Left forelimb (tissue), 1 donor: ENCODE results near the gene DDX42.

Experiments used
- DNase-seq: peaks from one replicate; pipeline ENCODE4 v3.0.0-alpha.2; 2018; ENCODE audit warnings: low spot score

The DDX42 gene, protein sequence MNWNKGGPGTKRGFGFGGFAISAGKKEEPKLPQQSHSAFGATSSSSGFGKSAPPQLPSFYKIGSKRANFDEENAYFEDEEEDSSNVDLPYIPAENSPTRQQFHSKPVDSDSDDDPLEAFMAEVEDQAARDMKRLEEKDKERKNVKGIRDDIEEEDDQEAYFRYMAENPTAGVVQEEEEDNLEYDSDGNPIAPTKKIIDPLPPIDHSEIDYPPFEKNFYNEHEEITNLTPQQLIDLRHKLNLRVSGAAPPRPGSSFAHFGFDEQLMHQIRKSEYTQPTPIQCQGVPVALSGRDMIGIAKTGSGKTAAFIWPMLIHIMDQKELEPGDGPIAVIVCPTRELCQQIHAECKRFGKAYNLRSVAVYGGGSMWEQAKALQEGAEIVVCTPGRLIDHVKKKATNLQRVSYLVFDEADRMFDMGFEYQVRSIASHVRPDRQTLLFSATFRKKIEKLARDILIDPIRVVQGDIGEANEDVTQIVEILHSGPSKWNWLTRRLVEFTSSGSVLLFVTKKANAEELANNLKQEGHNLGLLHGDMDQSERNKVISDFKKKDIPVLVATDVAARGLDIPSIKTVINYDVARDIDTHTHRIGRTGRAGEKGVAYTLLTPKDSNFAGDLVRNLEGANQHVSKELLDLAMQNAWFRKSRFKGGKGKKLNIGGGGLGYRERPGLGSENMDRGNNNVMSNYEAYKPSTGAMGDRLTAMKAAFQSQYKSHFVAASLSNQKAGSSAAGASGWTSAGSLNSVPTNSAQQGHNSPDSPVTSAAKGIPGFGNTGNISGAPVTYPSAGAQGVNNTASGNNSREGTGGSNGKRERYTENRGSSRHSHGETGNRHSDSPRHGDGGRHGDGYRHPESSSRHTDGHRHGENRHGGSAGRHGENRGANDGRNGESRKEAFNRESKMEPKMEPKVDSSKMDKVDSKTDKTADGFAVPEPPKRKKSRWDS

DNA sequence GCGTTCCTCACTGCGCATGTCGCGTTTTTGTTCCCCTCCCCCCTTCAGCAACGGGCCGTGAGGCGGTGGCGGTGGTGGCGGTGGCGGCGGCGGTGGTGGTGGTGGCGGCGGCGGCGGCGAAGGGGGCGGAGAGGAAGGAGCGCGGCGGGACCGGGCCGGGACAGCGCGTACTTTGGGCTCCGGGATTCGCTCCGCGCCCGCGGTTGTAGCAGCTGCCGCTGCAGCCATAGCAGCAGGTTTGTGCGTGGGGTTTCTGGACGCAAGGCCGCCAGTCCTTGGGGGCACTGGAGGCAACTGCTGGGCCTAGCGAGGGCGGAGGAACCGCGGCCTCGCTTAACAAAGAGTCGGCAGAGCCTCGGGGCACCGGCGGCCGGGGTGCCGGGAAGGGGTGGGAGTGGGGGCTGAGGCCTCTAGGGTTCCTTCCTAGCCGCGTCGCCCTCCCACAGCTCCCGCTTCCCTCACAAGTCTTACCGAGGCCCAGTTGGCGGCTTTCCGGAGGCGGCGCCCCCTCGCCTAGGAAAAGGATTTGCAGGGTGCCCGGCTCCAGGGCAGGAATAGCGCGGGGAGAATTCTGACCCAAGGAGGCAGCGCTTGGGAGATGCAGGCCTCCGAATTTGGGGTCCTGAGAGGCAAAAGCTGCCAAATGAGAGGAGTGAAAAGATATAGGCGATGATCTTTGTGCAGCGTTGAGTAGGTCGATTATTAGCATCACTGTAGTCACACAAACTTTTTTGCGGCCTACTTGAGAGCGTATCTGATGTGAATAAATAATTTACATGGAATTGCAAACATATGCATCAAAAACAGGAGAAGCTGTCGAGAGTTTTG is at the start of gene DDX42:
Gene DDX42 (plus strand): TSS at position 30 of the 828 bp plus-strand sequence. CDS start 12,880 bp downstream, outside the sequence.
- no peak for DNase-seq

DNA sequence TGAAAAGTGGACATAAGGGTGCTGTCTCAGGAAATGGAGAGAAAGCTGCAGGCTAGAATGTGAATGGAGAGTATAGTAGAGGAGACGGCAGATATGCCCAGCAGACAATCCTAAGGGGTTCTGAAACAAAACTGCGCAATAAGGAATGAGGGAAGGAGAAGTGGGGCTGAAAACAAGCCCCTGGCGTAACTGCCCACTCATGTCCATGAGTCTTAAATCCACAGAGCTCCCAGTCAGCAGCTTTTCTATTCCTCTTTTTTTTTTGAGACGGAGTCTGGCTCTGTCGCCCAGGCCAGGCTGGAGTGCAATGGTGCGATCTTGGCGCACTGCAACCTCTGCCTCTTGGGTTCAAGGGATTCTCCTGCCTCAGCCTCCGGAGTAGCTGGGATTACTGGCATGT is 38.3 kb upstream of the DDX42 start:
- DNase-seq = no peak

DNA sequence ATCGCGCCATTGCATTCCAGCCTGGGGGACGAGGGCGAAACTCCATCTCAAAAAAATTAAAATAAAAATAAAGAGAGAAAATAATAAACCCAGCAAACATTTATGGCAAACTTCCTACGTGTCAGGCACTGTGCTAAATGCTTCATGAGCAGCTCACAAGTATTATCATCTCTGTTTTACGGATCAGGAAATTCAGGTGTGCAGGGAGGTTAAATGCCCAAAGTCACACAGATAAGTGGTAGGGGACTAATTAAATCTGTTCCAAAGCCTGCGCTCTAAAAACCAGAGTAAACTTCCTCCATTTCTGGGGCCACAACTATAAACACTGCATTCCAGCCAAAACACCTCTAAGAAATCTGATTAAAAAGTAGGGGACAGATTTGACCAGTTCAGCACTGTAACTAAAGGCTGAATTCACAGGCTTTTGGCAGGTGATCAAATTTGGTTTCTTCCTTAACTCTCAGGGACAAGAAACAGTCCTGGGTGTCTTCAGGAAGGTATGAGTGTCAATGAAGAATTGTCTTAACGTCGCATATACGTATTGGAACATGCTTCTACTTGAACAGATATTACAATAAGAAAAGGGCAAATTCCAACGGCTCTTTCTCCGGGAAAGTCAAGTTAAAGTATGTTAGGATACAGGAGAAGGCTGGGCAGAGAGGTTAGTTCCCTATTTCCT is 33.4 kb upstream of the DDX42 start:
- no peak for DNase-seq

DNA sequence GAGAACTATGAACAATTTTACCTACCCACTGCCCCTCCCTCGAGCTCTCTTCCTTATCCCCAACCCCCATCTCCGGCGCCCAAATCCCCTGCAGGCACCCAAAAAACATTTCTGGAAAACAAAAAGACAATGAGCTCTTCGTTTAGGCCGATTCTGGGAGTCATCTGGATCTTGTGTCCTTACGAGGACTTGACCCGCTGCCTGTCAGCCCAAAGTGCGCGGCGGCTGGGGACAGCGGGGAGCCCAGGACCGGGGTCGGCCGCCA is 32.9 kb upstream of the DDX42 start:
- no peak for DNase-seq

DNA sequence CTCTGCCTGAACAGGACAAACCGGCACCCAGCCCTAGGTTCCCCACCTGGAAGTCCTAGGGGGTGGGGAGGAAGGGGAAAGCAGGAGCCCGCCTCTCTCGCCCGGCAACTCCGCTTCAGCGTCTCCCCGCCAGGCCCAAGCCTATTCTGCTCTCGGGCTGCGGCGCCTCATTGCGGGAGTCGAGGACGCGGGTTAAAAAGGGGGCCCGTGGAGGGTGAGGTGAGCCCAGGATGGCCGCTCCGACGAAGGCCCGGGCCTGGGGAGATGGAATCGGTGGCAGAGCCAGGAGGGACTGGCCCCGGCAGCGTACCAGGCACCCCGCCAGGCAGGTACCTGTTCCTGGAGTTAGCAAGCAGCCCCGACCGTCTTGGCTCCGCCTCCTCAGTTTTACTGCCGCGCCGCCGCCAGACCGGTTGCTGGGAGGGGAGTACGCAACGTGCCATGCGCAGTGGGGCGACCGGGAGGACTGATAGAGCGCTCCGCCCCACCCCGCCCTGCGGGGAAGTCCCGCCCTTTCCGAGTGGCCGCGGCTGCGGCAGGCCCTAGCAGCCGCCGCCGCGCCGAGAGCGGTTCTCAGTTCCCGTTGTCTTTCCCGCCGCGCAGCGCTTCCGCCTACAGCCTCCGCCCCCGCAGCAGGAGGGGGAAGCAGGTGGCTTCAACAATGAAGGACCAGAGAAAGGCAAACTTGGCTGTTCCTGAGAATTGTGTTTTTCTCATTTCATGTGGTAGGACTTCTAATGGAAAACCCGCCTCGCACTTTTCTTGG is 32.4 kb upstream of the DDX42 start, which contains the start of gene STRADA:
Gene STRADA (minus strand): TSS at position 392 of the 766 bp plus-strand sequence. CDS start 13,430 bp downstream, outside the sequence.
- peak; percentile 97 for DNase-seq

DNA sequence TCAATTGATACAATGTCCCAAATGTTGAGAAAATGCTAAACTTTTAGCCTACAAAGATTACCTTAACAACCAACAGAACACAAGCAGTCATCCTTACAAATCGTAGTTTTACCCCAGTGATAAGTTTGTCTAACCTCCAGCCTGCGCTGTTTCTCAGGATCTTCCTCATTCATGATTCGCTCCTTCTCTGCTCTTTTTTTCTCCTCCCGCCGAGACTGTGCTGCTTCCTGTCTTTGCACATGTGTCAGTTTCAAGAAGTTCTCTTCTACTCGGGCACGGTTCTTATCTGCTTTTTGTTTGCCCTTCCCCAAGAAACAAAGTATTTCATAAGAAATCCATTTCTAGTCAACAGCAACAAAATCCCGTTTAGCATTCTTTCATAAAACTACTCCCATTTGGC is 22.2 kb upstream of the DDX42 start:
- DNase-seq = no peak

DNA sequence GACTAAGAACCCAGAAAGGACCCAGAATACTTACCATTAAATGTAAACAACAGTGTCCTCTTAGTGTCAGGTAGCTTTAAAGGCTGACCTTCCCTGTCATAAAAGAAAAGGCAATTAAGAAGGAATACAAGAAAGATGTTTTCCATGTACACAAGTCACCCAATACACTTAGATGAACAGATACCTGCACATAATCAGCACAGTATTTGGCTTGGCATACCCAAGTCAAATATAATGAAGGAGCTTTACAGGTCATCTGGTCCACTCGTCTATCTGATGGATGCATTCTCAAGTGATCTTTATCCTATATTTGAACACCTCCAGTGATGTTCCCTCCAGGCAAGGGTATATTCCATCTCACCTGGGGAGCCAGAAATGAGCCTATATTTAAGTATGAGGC is 21.3 kb upstream of the DDX42 start:
- DNase-seq = no peak

DNA sequence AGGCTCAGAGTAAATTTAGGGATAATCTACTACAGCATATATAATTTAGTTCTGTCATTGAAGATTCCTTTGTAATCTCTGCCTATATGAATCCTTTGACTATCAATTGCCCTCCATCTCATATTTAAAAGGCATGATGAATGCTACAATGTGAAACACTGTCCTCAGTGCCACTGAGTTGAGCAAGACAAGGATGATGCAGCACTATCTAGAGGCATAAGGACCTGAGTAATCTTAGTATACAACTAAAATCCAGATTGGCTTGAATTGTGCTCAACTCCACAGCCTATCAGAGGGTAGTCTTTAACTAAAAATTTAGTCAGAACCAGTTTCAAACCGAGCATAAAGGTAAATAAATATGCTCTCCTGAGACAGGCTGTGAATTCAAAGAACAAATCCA is 20.8 kb upstream of the DDX42 start:
- no peak for DNase-seq

DNA sequence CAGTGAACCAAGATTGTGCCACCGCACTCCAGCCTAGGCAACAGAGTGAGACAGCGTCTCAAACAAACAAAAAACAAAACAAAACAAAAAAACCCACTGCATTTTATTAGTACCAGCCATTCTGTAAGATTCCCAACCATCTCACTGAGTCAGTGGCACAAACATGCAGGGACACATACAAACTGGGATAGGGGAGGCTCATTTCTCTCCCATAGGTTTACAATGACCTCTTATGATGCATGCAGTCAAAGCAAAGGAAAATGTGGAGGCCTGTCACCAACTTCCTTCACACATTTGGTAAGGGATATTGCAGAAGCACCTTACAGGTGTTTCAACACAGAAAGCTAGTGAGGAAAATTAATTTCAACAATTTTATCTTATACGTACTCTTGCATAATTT is 19.9 kb upstream of the DDX42 start:
- no peak for DNase-seq

DNA sequence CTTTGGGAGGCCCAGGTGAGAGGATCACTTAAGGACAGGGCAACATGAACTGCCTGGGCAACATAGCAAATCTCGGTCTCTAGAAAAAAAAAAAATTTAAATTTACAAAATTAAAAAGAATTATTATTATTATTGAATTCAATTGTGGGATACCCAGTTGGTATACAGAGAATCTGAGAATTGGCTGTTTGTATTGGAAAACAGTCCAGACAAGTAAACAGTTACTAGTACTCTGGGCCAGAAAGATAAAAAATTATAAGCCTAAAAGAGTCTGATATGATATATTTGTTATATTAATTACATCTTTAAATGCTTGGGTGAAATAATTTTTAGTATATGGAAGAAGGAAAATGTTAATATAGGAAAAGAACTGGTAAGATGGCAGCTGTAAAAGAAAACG is 15.5 kb upstream of the DDX42 start:
- DNase-seq = no peak

DNA sequence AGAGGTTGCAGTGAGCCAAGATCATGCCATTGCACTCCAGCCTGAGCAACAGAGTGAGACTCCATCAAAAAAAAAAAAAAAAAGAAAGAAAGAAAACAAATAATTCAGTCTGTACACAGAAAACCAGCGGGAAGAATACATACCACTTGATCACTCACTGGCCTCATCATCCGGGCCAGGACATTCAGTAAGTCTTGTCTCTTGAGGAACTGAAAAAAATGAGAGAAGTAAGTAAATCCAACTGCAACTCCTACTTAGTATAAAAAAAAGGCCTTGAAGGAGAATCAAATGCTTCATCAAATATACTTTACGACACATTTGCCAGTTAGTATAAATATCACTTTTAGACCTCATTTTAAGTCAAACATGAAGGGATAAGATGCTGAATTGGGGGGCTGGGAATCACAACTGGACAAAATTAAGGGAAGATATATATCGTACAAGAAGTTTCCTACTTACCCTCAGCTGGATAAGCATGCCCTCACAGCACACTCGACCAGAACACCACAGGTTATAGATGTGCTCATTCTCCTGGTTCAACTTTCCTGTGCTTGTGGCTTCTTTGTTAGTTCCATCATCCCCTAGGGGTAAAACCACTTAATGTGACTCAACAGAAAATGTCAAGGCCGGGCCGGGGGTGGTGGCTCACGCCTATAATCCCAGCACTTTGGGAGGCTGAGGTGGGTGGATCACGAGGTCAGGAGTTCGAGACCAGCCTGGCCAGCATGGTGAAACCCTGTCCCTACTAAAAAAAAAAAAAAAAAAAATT is 13.0 kb upstream of the DDX42 start:
- DNase-seq = no peak

DNA sequence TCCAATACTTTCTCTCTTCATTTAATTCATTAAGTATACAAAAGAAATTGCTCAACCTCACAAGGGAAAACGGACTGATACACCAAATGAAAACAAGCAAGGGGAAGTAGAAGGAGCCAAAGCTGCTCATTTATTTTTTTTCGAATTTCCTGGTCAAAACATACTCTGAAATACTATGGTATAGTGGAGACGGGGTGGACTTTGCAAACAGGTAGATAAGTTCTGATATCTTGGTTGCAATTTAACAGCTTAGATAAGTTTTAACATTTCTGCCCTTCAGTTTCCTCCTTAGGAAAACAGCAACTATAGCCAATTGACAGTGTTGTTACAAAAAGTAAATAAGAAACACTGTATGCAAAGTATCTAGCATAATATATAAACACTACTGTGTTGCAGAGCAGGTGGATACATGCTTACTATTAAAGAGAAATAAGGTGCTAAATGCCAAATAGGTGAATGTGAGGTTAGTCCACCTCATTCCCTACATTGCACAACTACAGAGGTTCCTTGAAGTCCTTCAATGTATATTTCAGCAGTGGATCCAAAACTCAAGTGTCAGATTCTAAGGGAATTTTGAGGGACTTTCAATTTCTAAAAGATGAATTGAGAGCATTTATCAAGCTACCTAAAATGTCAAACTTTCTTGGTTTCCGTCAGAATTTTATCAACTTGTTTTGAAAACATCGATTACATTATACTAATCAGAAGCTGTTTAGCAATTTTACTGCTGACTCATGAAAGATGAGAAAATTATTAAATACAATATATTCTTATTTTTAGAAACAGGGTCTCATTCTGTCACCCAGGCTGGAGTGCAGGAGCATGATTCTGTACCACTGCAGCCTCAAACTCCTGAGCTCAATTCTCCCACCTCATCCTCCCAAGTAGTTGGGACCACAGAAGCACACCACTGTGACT is 11.6 kb upstream of the DDX42 start:
- DNase-seq = no peak

DNA sequence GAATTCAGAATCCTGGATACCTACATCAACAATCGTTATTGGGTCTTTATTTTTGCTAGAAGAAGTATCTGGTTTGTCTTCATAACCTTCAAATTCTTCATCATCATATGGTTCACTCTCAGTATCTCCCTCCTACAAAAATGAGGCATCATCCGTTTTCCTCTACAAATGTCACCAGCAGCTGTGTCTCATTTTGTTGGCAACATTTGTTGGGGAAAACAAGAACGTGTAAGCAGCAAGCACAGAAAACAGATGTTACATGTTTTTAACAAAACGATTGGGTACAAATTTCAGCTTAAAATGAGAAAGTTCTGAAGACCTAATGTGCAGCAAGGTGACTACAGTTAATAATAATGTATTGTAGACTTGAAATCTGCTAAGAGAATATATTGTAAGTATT is 9.3 kb upstream of the DDX42 start:
- DNase-seq = no peak

DNA sequence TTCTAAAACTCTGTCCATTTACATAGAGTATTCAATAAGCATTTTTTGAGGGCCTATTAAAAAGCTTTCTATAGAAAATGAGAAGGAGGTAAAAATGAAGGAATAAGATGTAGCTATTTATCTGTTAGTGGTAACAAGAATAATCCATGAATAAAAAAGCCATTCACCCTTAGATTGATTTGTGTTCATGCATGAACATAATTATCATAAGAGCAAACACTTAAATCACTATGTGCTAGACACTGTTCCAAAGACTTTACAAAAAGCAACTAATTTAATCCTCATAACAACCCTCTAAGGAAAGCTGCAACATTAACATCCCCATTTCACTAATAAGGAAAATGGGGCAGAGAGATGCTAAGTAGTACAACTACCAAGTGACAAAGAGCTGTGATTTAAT is 7.2 kb upstream of the DDX42 start:
- no peak for DNase-seq

DNA sequence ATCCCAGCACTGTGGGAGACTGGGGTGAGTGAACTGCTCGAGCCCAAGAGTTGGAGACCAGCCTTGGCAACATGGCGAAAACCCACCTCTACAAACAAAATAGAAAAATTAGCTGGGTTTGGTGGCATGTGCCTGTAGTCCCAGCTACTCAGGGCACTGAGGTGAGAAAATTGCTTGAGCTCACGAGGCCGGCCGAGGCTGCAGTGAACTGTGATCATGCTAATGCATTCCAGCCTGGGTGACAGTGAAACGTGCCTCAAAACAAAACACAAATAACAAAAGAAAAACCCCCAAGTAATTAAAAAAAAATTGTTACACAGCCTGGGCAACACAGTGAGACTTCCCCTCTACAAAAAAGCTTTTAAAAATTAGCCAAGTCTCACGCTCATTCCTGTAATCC is 5.5 kb upstream of the DDX42 start:
- DNase-seq = no peak

DNA sequence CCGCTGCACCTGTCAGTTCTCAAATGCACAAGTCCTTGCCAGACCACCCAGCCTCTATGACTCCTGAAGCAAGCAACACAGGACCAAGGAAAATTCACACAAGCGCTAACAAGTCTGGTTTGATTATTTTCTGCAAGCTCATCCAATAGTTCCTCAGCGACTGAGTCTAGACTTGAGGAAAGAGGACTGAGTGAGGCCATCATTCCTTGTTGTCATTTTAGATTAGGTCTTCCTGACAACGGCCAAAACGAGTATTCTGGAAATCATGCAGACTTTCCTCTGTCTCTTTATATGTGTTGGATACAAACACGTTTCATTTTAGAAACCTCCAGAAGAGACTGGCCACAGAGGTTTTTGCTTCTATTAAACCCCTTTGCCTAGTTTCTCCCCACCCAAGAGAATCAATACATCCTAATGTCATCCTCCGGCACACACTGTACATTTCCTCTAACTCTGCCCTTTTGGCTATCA is 1.1 kb upstream of the DDX42 start:
- DNase-seq = no peak

DNA sequence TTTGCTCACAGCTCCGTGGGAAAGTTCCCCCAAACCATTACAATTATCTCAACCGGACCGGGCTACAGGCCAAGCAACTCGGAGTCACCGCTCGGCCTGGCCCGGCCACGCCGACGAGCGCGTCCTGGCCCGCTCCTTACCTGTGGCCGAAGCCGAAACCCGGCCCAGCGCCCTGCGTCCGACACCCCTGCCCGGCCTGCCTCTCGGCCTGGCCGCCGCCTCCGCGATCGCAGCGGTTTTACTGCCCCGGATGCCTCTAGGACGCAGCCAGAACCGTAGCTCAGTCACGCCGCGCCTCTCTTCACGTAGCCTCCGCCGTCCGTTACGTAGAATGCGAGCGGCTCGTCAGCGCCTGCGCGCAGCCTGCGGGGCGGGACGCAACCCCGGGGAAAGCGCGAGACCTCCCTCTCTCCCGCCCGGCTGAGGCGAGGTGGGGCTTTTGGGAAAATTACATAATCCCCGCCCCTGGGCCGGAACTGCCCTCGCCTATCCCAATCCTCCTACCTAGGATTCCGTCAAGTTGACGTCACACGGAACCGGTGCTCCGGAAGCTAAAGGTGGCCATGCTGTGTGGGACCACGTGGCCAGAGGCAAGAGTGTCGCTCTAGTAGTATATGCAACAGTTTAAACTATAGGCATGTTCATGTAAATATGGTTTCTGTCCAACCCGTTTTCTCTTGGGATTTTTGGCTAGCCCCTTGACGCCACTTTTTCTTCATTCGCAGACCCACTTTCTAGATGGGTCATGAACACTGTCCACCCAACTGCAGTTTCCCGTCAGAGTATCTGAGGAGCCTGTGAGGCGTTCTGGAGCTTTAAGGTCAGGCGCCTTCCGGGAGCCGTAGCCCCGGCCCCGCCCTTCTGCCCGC is 464 bp upstream of the DDX42 start, which contains the start of gene CCDC47:
Gene CCDC47 (minus strand): TSS at position 326 of the 869 bp plus-strand sequence. CDS start 7,422 bp downstream, outside the sequence.
- DNase-seq = peak; percentile 99

DNA sequence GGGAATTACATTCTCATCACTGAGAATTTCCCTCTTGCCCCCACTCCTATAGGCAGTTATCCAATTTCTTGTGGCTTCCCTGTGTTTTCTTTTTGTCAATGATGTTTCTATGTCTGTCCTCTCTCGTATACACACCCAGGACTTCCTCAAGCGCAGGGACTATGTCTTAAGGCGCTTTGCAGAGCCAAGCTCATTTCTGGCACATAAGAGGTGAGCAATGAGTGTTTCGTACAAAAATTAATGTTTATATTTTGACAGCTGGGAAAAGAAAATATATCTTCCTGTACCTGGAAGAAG is 947 bp downstream of the DDX42 start:
- DNase-seq = no peak
